Osteocyte (in vitro differentiated cells): ENCODE results near the gene PDE4B. TPM values are rescaled to one million over a fixed set of nuclear protein-coding genes. Genes with fewer than 3 reads are reported as not detected.

Experiments used
- DNase-seq: peaks from one replicate; pipeline ENCODE4 v3.0.0; 2021; ENCODE audit warnings: mixed read lengths; ENCODE audit not compliant: unreplicated experiment; ENCODE audit errors: extremely low spot score
- H3K27ac Mint-ChIP-seq: one replicate; pipeline ENCODE4 v1.8.0; 2021; ENCODE audit warnings: mild to moderate bottlenecking, mixed read lengths; ENCODE audit not compliant: unreplicated experiment
- H3K27me3 Mint-ChIP-seq: one replicate; pipeline ENCODE4 v1.8.0; 2021; ENCODE audit warnings: mixed read lengths; ENCODE audit not compliant: unreplicated experiment
- H3K36me3 Mint-ChIP-seq: one replicate; pipeline ENCODE4 v1.8.0; 2021; ENCODE audit warnings: mixed read lengths; ENCODE audit not compliant: unreplicated experiment
- H3K4me1 Mint-ChIP-seq: one replicate; pipeline ENCODE4 v1.8.0; 2021; ENCODE audit warnings: mixed read lengths; ENCODE audit not compliant: unreplicated experiment
- H3K4me3 Mint-ChIP-seq: one replicate; pipeline ENCODE4 v1.8.0; 2021; ENCODE audit warnings: mild to moderate bottlenecking, moderate library complexity, mixed read lengths; ENCODE audit not compliant: unreplicated experiment
- H3K9me3 Mint-ChIP-seq: one replicate; pipeline ENCODE4 v1.8.0; 2021; ENCODE audit warnings: mixed read lengths; ENCODE audit not compliant: unreplicated experiment
- total RNA-seq: library from RNA; stranded (reverse); gene quantifications from 2 replicates; pipeline ENCODE4 v1.2.1, GENCODE V29; 2021
- TF ChIP-seq, protein P1 (sequence below): fragments of 200-600 bp; sonication (generic); IDR thresholded peaks from 2 replicates; pipeline ENCODE4 v1.5.0; 2021; ENCODE audit warnings: antibody characterized with exemption, mild to moderate bottlenecking, moderate library complexity

PDE4B gene
- total RNA-seq, 1 donor from 2014 or later = 53.1 TPM

GRCh38 chr1:65991694-65992093 lies 199.0 kb downstream of the PDE4B start:
- Mint-ChIP-seq H3K9me3 (no peaks in the 10 kb centered on the region), H3K27me3 (peaks cover 20% of the 10 kb centered on the region), H3K36me3 (no peaks in the 10 kb centered on the region), H3K4me3 (no peak overlapping the region), H3K27ac (no peak overlapping the region), H3K4me1 (no peaks in the 10 kb centered on the region)
- DNase-seq = no peak
- TF ChIP-seq, protein P1, sequence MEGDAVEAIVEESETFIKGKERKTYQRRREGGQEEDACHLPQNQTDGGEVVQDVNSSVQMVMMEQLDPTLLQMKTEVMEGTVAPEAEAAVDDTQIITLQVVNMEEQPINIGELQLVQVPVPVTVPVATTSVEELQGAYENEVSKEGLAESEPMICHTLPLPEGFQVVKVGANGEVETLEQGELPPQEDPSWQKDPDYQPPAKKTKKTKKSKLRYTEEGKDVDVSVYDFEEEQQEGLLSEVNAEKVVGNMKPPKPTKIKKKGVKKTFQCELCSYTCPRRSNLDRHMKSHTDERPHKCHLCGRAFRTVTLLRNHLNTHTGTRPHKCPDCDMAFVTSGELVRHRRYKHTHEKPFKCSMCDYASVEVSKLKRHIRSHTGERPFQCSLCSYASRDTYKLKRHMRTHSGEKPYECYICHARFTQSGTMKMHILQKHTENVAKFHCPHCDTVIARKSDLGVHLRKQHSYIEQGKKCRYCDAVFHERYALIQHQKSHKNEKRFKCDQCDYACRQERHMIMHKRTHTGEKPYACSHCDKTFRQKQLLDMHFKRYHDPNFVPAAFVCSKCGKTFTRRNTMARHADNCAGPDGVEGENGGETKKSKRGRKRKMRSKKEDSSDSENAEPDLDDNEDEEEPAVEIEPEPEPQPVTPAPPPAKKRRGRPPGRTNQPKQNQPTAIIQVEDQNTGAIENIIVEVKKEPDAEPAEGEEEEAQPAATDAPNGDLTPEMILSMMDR = no peak

GRCh38 chr1:65992165-65992821 lies 199.6 kb downstream of the PDE4B start:
- Mint-ChIP-seq H3K36me3 (no peaks in the 10 kb centered on the region), H3K4me3 (no peak overlapping the region)
- no peak for DNase-seq

DNA sequence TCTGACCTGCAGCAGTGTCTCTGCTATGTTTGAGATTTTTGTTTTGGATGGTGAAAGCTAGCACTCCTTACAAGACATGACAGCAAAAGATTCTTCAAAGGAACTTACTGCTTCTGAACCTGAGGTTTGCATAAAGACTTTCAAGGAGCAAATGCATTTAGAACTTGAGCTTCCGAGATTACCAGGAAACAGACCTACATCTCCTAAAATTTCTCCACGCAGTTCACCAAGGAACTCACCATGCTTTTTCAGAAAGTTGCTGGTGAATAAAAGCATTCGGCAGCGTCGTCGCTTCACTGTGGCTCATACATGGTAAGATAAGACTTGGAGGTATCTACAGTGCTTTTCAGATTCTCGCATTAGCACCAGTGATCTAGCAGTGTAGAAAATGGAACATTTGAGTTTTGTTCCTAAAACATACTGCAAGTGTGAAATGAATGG lies 200.2 kb downstream of the PDE4B start:
- H3K27me3 Mint-ChIP-seq = peaks cover 18% of the 10 kb centered on the region
- H3K4me3 Mint-ChIP-seq = no peak overlapping the region
- H3K27ac Mint-ChIP-seq = no peak overlapping the region
- TF ChIP-seq, protein P1 = no peak
- DNase-seq = no peak
- H3K4me1 Mint-ChIP-seq = no peaks in the 10 kb centered on the region
- H3K9me3 Mint-ChIP-seq = no peaks in the 10 kb centered on the region
- no peaks in the 10 kb centered on the region for H3K36me3 Mint-ChIP-seq

More at GRCh38 chr1:65992165-65992821, 199.6 kb downstream of the PDE4B start:
- H3K27ac Mint-ChIP-seq = no peak overlapping the region
- TF ChIP-seq, protein P1 = no peak
- H3K27me3 Mint-ChIP-seq = peaks cover 20% of the 10 kb centered on the region
- H3K9me3 Mint-ChIP-seq = no peaks in the 10 kb centered on the region
- H3K4me1 Mint-ChIP-seq = no peaks in the 10 kb centered on the region

DNA sequence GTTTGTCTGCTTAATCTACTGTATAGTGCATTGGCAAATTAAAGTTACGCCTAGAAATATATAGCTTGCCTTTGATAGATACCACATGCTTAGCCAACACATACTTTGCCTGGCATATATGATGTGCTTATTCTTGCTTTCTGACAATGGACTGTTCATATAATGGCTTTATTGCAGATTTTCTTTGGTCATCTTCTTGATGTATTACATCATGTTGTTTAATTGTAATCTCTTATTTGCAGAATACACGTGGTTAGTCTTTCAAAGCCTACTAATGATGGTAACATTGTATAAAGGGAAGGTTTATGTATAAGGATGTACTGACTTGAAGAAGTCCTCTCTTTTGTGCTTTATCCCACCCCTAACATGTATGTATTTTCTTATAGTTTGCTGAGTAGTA lies 201.5 kb downstream of the PDE4B start:
- Mint-ChIP-seq H3K27me3 (peaks cover 23% of the 10 kb centered on the region), H3K4me1 (no peaks in the 10 kb centered on the region), H3K36me3 (no peaks in the 10 kb centered on the region), H3K9me3 (no peaks in the 10 kb centered on the region), H3K4me3 (no peak overlapping the region), H3K27ac (no peak overlapping the region)
- TF ChIP-seq, protein P1 = no peak
- DNase-seq = no peak

DNA sequence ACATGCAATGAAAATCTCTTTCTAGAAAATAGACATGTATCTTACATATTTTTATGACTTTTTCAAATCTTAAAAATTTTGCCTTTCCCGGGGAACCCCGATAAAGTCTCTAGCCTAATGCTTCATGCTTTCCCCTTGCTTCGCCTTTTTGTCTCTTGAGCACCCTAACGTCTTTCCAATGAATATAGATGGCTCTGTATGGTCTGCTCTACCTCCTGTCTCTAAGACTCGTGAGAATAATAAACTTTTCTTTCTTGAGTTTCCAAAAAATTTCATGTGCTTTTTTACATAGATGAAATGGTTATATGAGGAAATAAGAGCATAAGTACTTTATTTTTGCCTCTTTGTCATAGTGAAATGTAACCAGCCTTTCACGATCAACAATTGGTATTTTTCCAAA lies 202.6 kb downstream of the PDE4B start:
- Mint-ChIP-seq H3K27me3 (peaks cover 32% of the 10 kb centered on the region), H3K36me3 (no peaks in the 10 kb centered on the region), H3K4me3 (no peak overlapping the region), H3K4me1 (no peaks in the 10 kb centered on the region), H3K27ac (no peak overlapping the region), H3K9me3 (no peaks in the 10 kb centered on the region)
- no peak for DNase-seq
- TF ChIP-seq, protein P1 = no peak
